ENCODE data around the gene WDFY4. TPM values are rescaled to one million over a fixed set of nuclear protein-coding genes. Genes with fewer than 3 reads are reported as not detected.

WDFY4 gene
- total RNA-seq, 1 donor from 2014 or later: not detected

GRCh38 chr10:48945441-48946130, 260.9 kb downstream of the WDFY4 start:
- DNase-seq (ENCODE audit: low read depth): no peak

GRCh38 chr10:48946332-48946731, 261.7 kb downstream of the WDFY4 start:
- DNase-seq (ENCODE audit: low read depth): no peak

GRCh38 chr10:48946891-48947500, 262.3 kb downstream of the WDFY4 start:
- DNase-seq (ENCODE audit: low read depth): peak; percentile 9

- no peak for DNase-seq (ENCODE audit: low read depth)
These were observed 263.2 kb downstream of the WDFY4 start for GRCh38 chr10:48947690-48948469.

- no peak for DNase-seq (ENCODE audit: low read depth)
These were observed 263.9 kb downstream of the WDFY4 start for GRCh38 chr10:48948470-48949037.

- no peak for DNase-seq (ENCODE audit: low read depth)
These were observed 267.0 kb downstream of the WDFY4 start for GRCh38 chr10:48951707-48952106.

GRCh38 chr10:48957361-48958151, 272.9 kb downstream of the WDFY4 start:
- no peak for DNase-seq (ENCODE audit: low read depth)

- DNase-seq (ENCODE audit: low read depth): no peak
These were observed 274.0 kb downstream of the WDFY4 start for GRCh38 chr10:48958598-48959190.

GRCh38 chr10:48964038-48964437, 279.4 kb downstream of the WDFY4 start:
- DNase-seq (ENCODE audit: low read depth): no peak

- DNase-seq (ENCODE audit: low read depth): no peak
These were observed 280.8 kb downstream of the WDFY4 start for GRCh38 chr10:48965460-48965859.

GRCh38 chr10:48968036-48968435, 283.4 kb downstream of the WDFY4 start:
- no peak for DNase-seq (ENCODE audit: low read depth)

- no peak for DNase-seq (ENCODE audit: low read depth)
These were observed 285.4 kb downstream of the WDFY4 start for GRCh38 chr10:48970046-48970445.

- DNase-seq (ENCODE audit: low read depth): no peak
These were observed 286.0 kb downstream of the WDFY4 start for GRCh38 chr10:48970654-48971053.

- DNase-seq (ENCODE audit: low read depth): no peak
These were observed 288.4 kb downstream of the WDFY4 start for GRCh38 chr10:48973065-48973464.

- no peak for DNase-seq (ENCODE audit: low read depth)
These were observed 290.0 kb downstream of the WDFY4 start for GRCh38 chr10:48974510-48975156.

GRCh38 chr10:48976196-48976595, 291.5 kb downstream of the WDFY4 start:
- DNase-seq (ENCODE audit: low read depth): peak; percentile 30

- no peak for DNase-seq (ENCODE audit: low read depth)
These were observed 293.6 kb downstream of the WDFY4 start for GRCh38 chr10:48978318-48978717.

- DNase-seq (ENCODE audit: low read depth): peak; percentile 15
These were observed 296.7 kb downstream of the WDFY4 start for GRCh38 chr10:48981310-48981907.

GRCh38 chr10:48982584-48982983, 297.9 kb downstream of the WDFY4 start:
- DNase-seq (ENCODE audit: low read depth): no peak

- DNase-seq (ENCODE audit: low read depth): no peak
These were observed 299.1 kb downstream of the WDFY4 start for GRCh38 chr10:48983648-48984351.
